HepG2 (cell line): ENCODE measurements around the gene GHRHR. TPM values are rescaled to one million over a fixed set of nuclear protein-coding genes. Genes with fewer than 3 reads are reported as not detected.

ENCODE experiments used
- ATAC-seq: fragments of 200-7000 bp; cut with Tn5 transposase; 3 replicates; pipeline ENCODE4 v1.9.1; 2020; ENCODE audit warnings: mild to moderate bottlenecking, moderate library complexity
- BruUV-seq: library from RNA; stranded (reverse); fragments of 400-500 nt; replicated peaks from 2 replicates; lab custom pipeline; 2021; lab: Mats Ljungman, UMichigan
- CTCF ChIA-PET: fragments of 300-600 bp; formaldehyde crosslinking; extraction: SDS; loops from one replicate; lab custom pipeline; 2021; ENCODE audit warnings: low total read pairs, inconsistent platforms, low intra/inter-chr PET ratio; lab: Yijun Ruan, JAX
- POLR2A ChIA-PET: fragments of 350-600 bp; sonication (Branson Sonifier 250); formaldehyde crosslinking; loops from one replicate; lab custom pipeline; 2020; ENCODE audit warnings: antibody characterized with exemption, inconsistent platforms; lab: Yijun Ruan, JAX
- DNase-seq: peaks from one replicate; pipeline ENCODE4 v3.0.0-alpha.2; 2015; ENCODE audit warnings: low spot score
- FAIRE-seq: peaks from 3 replicates; lab custom pipeline; 2011; peaks lifted over from hg19 to GRCh38; lab: Jason Lieb, UNC
- H2AFZ ChIP-seq: one replicate; pipeline ENCODE4 v1.6.1; 2011; ENCODE audit warnings: low read length, inconsistent platforms
- H3K27ac ChIP-seq: fragments of 300-600 bp; 3 replicates; pipeline ENCODE4 v1.8.0; 2011; ENCODE audit warnings: mixed run types, mild to moderate bottlenecking, mixed read lengths, low read length, inconsistent platforms; ENCODE audit not compliant: insufficient read depth; ENCODE audit errors: extremely low read length
- H3K27me3 ChIP-seq, 2 experiments: fragments of 200-600 bp in 1 of 2; 2 replicates in 1 of 2; 3 replicates in 1 of 2; pipeline versions ENCODE4 v1.6.0 to v1.8.0; 2011; ENCODE audit warnings: low read length in 2 of 2, mild to moderate bottlenecking in 2 of 2, moderate library complexity in 2 of 2, inconsistent platforms in 1 of 2; ENCODE audit not compliant: insufficient read depth in 2 of 2, control insufficient read depth in 1 of 2
- H3K36me3 ChIP-seq, 2 experiments: fragments of 200-600 bp in 1 of 2; replicated peaks in 1 of 2; 2 replicates in 1 of 2; 3 replicates in 1 of 2; pipeline versions ENCODE4 v1.5.1 to v1.8.0; 2011; ENCODE audit warnings: low read length in 2 of 2, inconsistent platforms in 1 of 2; ENCODE audit not compliant: insufficient read depth in 2 of 2, control insufficient read depth in 1 of 2
- H3K4me1 ChIP-seq: 2 replicates; pipeline ENCODE4 v1.5.1; 2012; ENCODE audit warnings: low read length, inconsistent platforms; ENCODE audit not compliant: insufficient read depth
- H3K4me2 ChIP-seq: 2 replicates; pipeline ENCODE4 v1.6.0; 2011; ENCODE audit warnings: low read depth, low read length, inconsistent platforms
- H3K4me3 ChIP-seq, 3 experiments: fragments of 200-600 bp in 1 of 3; sonication (generic), shearing (Covaris generic) in 1 of 3; replicated peaks in 1 of 3; 2 replicates each; pipeline ENCODE4 v1.5.1; 2011 to 2016; ENCODE audit warnings: low read length in 3 of 3, inconsistent platforms in 2 of 3, low read depth in 2 of 3, mild to moderate bottlenecking in 2 of 3, control low read depth in 1 of 3, mixed read lengths in 1 of 3; ENCODE audit not compliant: insufficient read depth in 1 of 3
- H3K79me2 ChIP-seq: one replicate; pipeline ENCODE4 v1.6.1; 2011; ENCODE audit warnings: low read length, inconsistent platforms; ENCODE audit not compliant: insufficient read depth
- H3K9ac ChIP-seq: 2 replicates; pipeline ENCODE4 v1.6.0; 2011; ENCODE audit warnings: mild to moderate bottlenecking, low read depth, low read length, inconsistent platforms; ENCODE audit not compliant: insufficient read depth
- H3K9me3 ChIP-seq: 2 replicates; pipeline ENCODE4 v1.5.1; 2012; ENCODE audit warnings: mild to moderate bottlenecking, low read length
- H4K20me1 ChIP-seq: 2 replicates; pipeline ENCODE4 v1.6.0; 2011; ENCODE audit warnings: inconsistent platforms, mild to moderate bottlenecking, low read length, moderate library complexity; ENCODE audit not compliant: insufficient read depth
- AGO1 ChIP-seq: fragments of 200-400 bp; formaldehyde crosslinking; IDR thresholded peaks from 2 replicates; pipeline ENCODE4 v1.6.1; 2017; ENCODE audit warnings: mild to moderate bottlenecking, low read depth, low read length, moderate library complexity; ENCODE audit not compliant: poor library complexity, severe bottlenecking
- AHDC1 ChIP-seq: sonication (generic); formaldehyde crosslinking; IDR thresholded peaks from 2 replicates; pipeline ENCODE4 v1.5.1; 2020; ENCODE audit warnings: mild to moderate bottlenecking, missing genetic modification reagents, borderline replicate concordance
- FOXK1 ChIP-seq: sonication (generic); formaldehyde crosslinking; IDR thresholded peaks from 2 replicates; pipeline ENCODE4 v1.4.0; 2020; ENCODE audit warnings: low read depth, missing genetic modification reagents, borderline replicate concordance
- HNF4G ChIP-seq, 2 experiments: sonication (generic) in 1 of 2; formaldehyde crosslinking in 1 of 2; IDR thresholded peaks; 2 replicates each; pipeline versions ENCODE4 v1.4.0 to v1.6.1; 2011 to 2020; ENCODE audit warnings: borderline replicate concordance in 2 of 2, low read depth in 2 of 2, mild to moderate bottlenecking in 2 of 2, low read length in 1 of 2, missing genetic modification reagents in 1 of 2, moderate library complexity in 1 of 2
- MATR3 ChIP-seq: sonication (generic); formaldehyde crosslinking; IDR thresholded peaks from 2 replicates; pipeline ENCODE4 v1.4.0; 2020; ENCODE audit warnings: missing genetic modification reagents
- MED13 ChIP-seq: sonication (generic); formaldehyde crosslinking; IDR thresholded peaks from 2 replicates; pipeline ENCODE4 v1.5.0; 2020; ENCODE audit warnings: missing genetic modification reagents
- MLX ChIP-seq: IDR thresholded peaks from 2 replicates; pipeline ENCODE4 v1.6.1; 2016
- MTERF4 ChIP-seq: sonication (generic); formaldehyde crosslinking; IDR thresholded peaks from 2 replicates; pipeline ENCODE4 v1.8.0; 2023; ENCODE audit warnings: mild to moderate bottlenecking, missing genetic modification reagents
- NR2C2 ChIP-seq: sonication (generic); formaldehyde crosslinking; IDR thresholded peaks from 2 replicates; pipeline ENCODE4 v1.4.0; 2020; ENCODE audit warnings: missing genetic modification reagents, mild to moderate bottlenecking, moderate library complexity, borderline replicate concordance
- RAD51 ChIP-seq: fragments of 450-650 bp; IDR thresholded peaks from 2 replicates; pipeline ENCODE4 v1.6.1; 2016; ENCODE audit warnings: borderline replicate concordance
- SOX6 ChIP-seq, 2 experiments: fragments of 450-650 bp in 1 of 2; sonication (generic) in 1 of 2; formaldehyde crosslinking in 1 of 2; IDR thresholded peaks; 2 replicates each; pipeline versions ENCODE4 v1.4.0 to v1.6.1; 2017 to 2020; ENCODE audit warnings: antibody characterized with exemption in 1 of 2, mild to moderate bottlenecking in 1 of 2, missing genetic modification reagents in 1 of 2
- ZBTB8A ChIP-seq: sonication (generic); formaldehyde crosslinking; IDR thresholded peaks from 2 replicates; pipeline ENCODE4 v1.4.0; 2020; ENCODE audit warnings: mild to moderate bottlenecking, low read depth, missing genetic modification reagents, borderline replicate concordance
- ZNF282 ChIP-seq: fragments of 450-650 bp; IDR thresholded peaks from 2 replicates; pipeline ENCODE4 v1.6.1; 2018; ENCODE audit not compliant: partially characterized antibody
- ZNF343 ChIP-seq: sonication (generic); formaldehyde crosslinking; IDR thresholded peaks from 2 replicates; pipeline ENCODE4 v1.4.0; 2020; ENCODE audit warnings: mild to moderate bottlenecking, missing genetic modification reagents
- ZNF510 ChIP-seq: sonication (generic); formaldehyde crosslinking; IDR thresholded peaks from 2 replicates; pipeline ENCODE4 v1.4.0; 2020; ENCODE audit warnings: low read depth, mild to moderate bottlenecking, missing genetic modification reagents
- ZNF672 ChIP-seq: sonication (generic); formaldehyde crosslinking; IDR thresholded peaks from 2 replicates; pipeline ENCODE4 v1.8.1; 2022; ENCODE audit warnings: missing genetic modification reagents
- ZNF709 ChIP-seq: sonication (generic); formaldehyde crosslinking; IDR thresholded peaks from 2 replicates; pipeline ENCODE4 v1.5.0; 2020; ENCODE audit warnings: mild to moderate bottlenecking, missing genetic modification reagents
- ZNF788 ChIP-seq: sonication (generic); formaldehyde crosslinking; IDR thresholded peaks from 2 replicates; pipeline ENCODE4 v1.5.0; 2020; ENCODE audit warnings: mild to moderate bottlenecking, missing genetic modification reagents, borderline replicate concordance
- WGBS: methylation state at CpG from one replicate; pipeline ENCODE4 v1.1.6; 2017; ENCODE audit warnings: low lambda C conversion rate; 5-methylcytosine and 5-hydroxymethylcytosine counted together
- in situ Hi-C: cut with HindIII; loops from 2 replicates; pipeline ENCODE4 v1.10.0; 2017; ENCODE audit warnings: low pct_unique_long_range_greater_than_20kb; ENCODE audit not compliant: extremely low pct_ligation_motif_present
- intact Hi-C: fragments of 100-400 bp; cut with micrococcal nuclease; formaldehyde crosslinking; loops from one replicate; pipeline ENCODE4 v1.10.0; 2022; ENCODE audit not compliant: unreplicated experiment
- polyA plus RNA-seq, 8 experiments: library from polyadenylated mRNA; depleted of rRNA in 3 of 8; stranded (reverse) in 7 of 8; unstranded in 1 of 8; fragments of >200 nt; fragmentation: Illumina TruSeq in 4 of 8; extraction: Trizol in 4 of 8; gene quantifications; 2 replicates each; pipeline versions ENCODE4 v1.2.1 to v1.2.3, GENCODE V29; 2011 to 2016; ENCODE audit warnings: low read depth in 4 of 8, missing spikeins in 1 of 8, mixed read lengths in 1 of 8; ENCODE audit not compliant: insufficient read depth in 1 of 8
- total RNA-seq, 5 experiments: library from RNA; depleted of rRNA; stranded (reverse); fragments of >200 nt; fragmentation: Illumina TruSeq; extraction: Trizol; gene quantifications; 2 replicates each; pipeline ENCODE4 v1.2.3, GENCODE V29; 2016; ENCODE audit warnings: low read depth in 1 of 5

The GHRHR gene
- total and polyA plus RNA-seq, 2 of the 13 experiments (the other 11 are each of a cell fraction or from before 2014, with no cell fraction given) = not detected

GRCh38 chr7:30980194-30980593 is 16.4 kb downstream of the GHRHR start:
- no peak for FAIRE-seq
- no peak overlapping the region for H3K4me2 ChIP-seq
- WGBS = 26% methylated on average over 4 of the region's 7 CpGs
- no peak for DNase-seq
- no peak for ATAC-seq
- peaks cover 2% of the 10 kb centered on the region for H3K4me1 ChIP-seq
- no peak overlapping the region for H3K27ac ChIP-seq
- H2AFZ ChIP-seq = no peak overlapping the region
- in situ Hi-C loops (loop anchor here (5.0 to 25.0 kb wide), 2 partner anchors 142 to 757 kb away; no protein-coding TSS in a partner anchor), intact Hi-C loops (no loop called here)
- no peaks in the 10 kb centered on the region for H3K79me2 ChIP-seq
- no peaks in the 10 kb centered on the region for H4K20me1 ChIP-seq
- peaks cover 0 to 7% of the 10 kb centered on the region in 2 experiments; a peak in 1 of 5 replicates for H3K27me3 ChIP-seq
- H3K36me3 ChIP-seq = no peaks in the 10 kb centered on the region
- ChIA-PET POLR2A (no interaction called here), CTCF (interaction anchor here (1.4 kb wide), 1 partner anchor 142 kb away, joined by 3 read pairs; no protein-coding TSS in a partner anchor)
- H3K4me3 ChIP-seq = no peak overlapping the region
- BruUV-seq = no TSS peak
- no peaks in the 10 kb centered on the region for H3K9me3 ChIP-seq
- H3K9ac ChIP-seq = no peak overlapping the region
- TF ChIP-seq NR2C2 (CRISPR knock-in tag) = no peak
- no peak for TF ChIP-seq MLX (CRISPR knock-in tag)
- TF ChIP-seq ZNF672 = no peak
- TF ChIP-seq ZBTB8A (CRISPR knock-in tag) = no peak
- no peak for TF ChIP-seq MATR3
- no peak for TF ChIP-seq ZNF510
- no peak for TF ChIP-seq ZNF282
- no peak for TF ChIP-seq AHDC1 (CRISPR knock-in tag)
- TF ChIP-seq ZNF788 (CRISPR knock-in tag) = no peak
- no peak for TF ChIP-seq RAD51
- no peak for TF ChIP-seq AGO1
- TF ChIP-seq MTERF4 (CRISPR knock-in tag) = no peak
- TF ChIP-seq HNF4G (IDR thresholded peaks at IDR 0.05; ENCODE audit: borderline replicate concordance, low read depth, low read length) = no peak
- TF ChIP-seq HNF4G (CRISPR knock-in tag; IDR thresholded peaks at IDR 0.05; ENCODE audit: borderline replicate concordance, low read depth) = no peak
- no peak for TF ChIP-seq ZNF343
- TF ChIP-seq MED13 = no peak
- TF ChIP-seq FOXK1 = no peak
- TF ChIP-seq SOX6 (IDR thresholded peaks at IDR 0.05) = no peak
- no peak for TF ChIP-seq SOX6 (CRISPR knock-in tag; IDR thresholded peaks at IDR 0.05)
- TF ChIP-seq ZNF709 = no peak
